ENCODE data around the gene RALGAPA1. TPM values are rescaled to one million over a fixed set of nuclear protein-coding genes. Genes with fewer than 3 reads are reported as not detected.

RALGAPA1 gene
- total and polyA plus RNA-seq, 2 experiments from 2014 or later, result 19.2 to 41.6 TPM

DNA sequence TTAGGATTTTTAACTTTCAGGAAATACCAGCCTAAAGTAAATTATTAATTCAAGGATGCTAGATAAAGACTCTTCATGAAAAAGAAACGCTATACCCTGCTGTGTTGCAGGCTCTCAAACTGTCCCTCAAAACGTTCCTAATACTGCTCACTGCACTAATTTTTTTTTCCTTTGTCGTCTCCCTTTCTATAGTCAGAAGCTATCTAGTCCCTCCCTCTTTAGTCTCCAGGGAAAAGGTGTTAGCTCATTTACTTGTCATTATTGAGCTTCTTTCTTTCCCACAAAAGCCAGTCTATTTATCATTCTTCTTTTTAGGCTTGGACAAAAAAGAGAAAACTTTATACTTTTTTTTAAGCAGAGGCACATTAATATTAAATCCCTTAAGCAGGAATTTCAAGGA, 305.4 kb downstream of the RALGAPA1 start:
- H3K9me3 ChIP-seq (ENCODE audit: low read depth), result no peaks in the 10 kb centered on the region
- no peaks in the 10 kb centered on the region for H4K20me1 ChIP-seq (ENCODE audit: insufficient read depth, poor library complexity, severe bottlenecking)
- H3K4me2 ChIP-seq, result no peak overlapping the region
- WGBS (ENCODE audit: low lambda C conversion rate, missing lambda C conversion rate), result 34% methylated on average over 3 of the region's 3 CpGs
- H2AFZ ChIP-seq, result no peak overlapping the region
- H3K27me3 ChIP-seq, result no peaks in the 10 kb centered on the region
- no peaks in the 10 kb centered on the region for H3K4me1 ChIP-seq (ENCODE audit: insufficient read depth)
- H3K27ac ChIP-seq, result no peak overlapping the region
- no peaks in the 10 kb centered on the region for H3K36me3 ChIP-seq (replicated peaks; ENCODE audit: insufficient read depth, low read depth)
- H3K4me3 ChIP-seq, result no peak overlapping the region
- DNase-seq (ENCODE audit: low spot score), result no peak
- H3K79me2 ChIP-seq, result no peaks in the 10 kb centered on the region
- H3K9me2 ChIP-seq (replicated peaks; ENCODE audit: insufficient read depth), result no peaks in the 10 kb centered on the region
- TF ChIP-seq EZH2 (IDR thresholded peaks at IDR 0.05; ENCODE audit: borderline replicate concordance), result no peak
- TF ChIP-seq EZH2phosphoT487 (IDR thresholded peaks at IDR 0.05; ENCODE audit: low read depth, severe bottlenecking, unreplicated experiment), result no peak
- no peak for TF ChIP-seq CTCF (IDR thresholded peaks at IDR 0.05; ENCODE audit: poor library complexity)

GRCh38 chr14:35499180-35499579, 309.9 kb downstream of the RALGAPA1 start:
- H3K27me3 ChIP-seq, result no peaks in the 10 kb centered on the region
- H3K27ac ChIP-seq, result no peak overlapping the region
- H2AFZ ChIP-seq, result no peak overlapping the region
- H3K4me3 ChIP-seq, result no peak overlapping the region
- no peaks in the 10 kb centered on the region for H3K36me3 ChIP-seq (replicated peaks; ENCODE audit: insufficient read depth, low read depth)
- no peaks in the 10 kb centered on the region for H3K9me3 ChIP-seq (ENCODE audit: low read depth)
- DNase-seq (ENCODE audit: low spot score), result no peak
- no peaks in the 10 kb centered on the region for H4K20me1 ChIP-seq (ENCODE audit: insufficient read depth, poor library complexity, severe bottlenecking)
- no peaks in the 10 kb centered on the region for H3K79me2 ChIP-seq
- no peaks in the 10 kb centered on the region for H3K9me2 ChIP-seq (replicated peaks; ENCODE audit: insufficient read depth)
- TF ChIP-seq EZH2phosphoT487 (IDR thresholded peaks at IDR 0.05; ENCODE audit: low read depth, severe bottlenecking, unreplicated experiment), result no peak
- no peak for TF ChIP-seq EZH2 (IDR thresholded peaks at IDR 0.05; ENCODE audit: borderline replicate concordance)
- no peak for TF ChIP-seq CTCF (IDR thresholded peaks at IDR 0.05; ENCODE audit: poor library complexity)
- H3K4me2 ChIP-seq, result no peak overlapping the region
- no peaks in the 10 kb centered on the region for H3K4me1 ChIP-seq (ENCODE audit: insufficient read depth)
- WGBS (ENCODE audit: low lambda C conversion rate, missing lambda C conversion rate), result 80% methylated on average over 2 of the region's 2 CpGs

DNA sequence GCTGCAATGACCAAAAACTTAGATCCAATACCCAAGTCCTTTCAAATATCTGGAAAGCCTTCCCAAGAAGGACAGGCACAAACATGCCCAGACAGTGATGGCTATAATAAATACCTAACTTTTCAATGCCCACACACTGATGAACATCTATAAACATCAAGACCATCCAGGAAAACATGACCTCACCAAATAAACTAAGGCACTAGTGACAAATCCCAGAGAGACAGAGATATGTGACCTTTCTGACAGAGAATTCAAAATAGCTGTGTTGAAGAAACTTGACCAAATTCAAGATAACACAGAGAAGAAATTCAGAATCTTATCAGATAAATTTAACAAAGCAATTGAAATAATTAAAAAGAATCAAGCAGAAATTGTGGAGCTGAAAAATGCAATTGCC, 313.8 kb downstream of the RALGAPA1 start:
- Histone ChIP-seq H3K36me3 (replicated peaks; ENCODE audit: insufficient read depth, low read depth) (no peaks in the 10 kb centered on the region), H3K4me1 (ENCODE audit: insufficient read depth) (no peaks in the 10 kb centered on the region), H3K27me3 (no peaks in the 10 kb centered on the region), H2AFZ (no peak overlapping the region), H3K4me3 (no peak overlapping the region), H3K9me2 (replicated peaks; ENCODE audit: insufficient read depth) (no peaks in the 10 kb centered on the region), H3K9me3 (ENCODE audit: low read depth) (no peaks in the 10 kb centered on the region), H3K27ac (no peak overlapping the region), H4K20me1 (ENCODE audit: insufficient read depth, poor library complexity, severe bottlenecking) (no peaks in the 10 kb centered on the region), H3K79me2 (no peaks in the 10 kb centered on the region), H3K4me2 (no peak overlapping the region)
- no peak for DNase-seq (ENCODE audit: low spot score)
- TF ChIP-seq EZH2 (IDR thresholded peaks at IDR 0.05; ENCODE audit: borderline replicate concordance) (no peak), CTCF (IDR thresholded peaks at IDR 0.05; ENCODE audit: poor library complexity) (no peak), EZH2phosphoT487 (IDR thresholded peaks at IDR 0.05; ENCODE audit: low read depth, severe bottlenecking, unreplicated experiment) (no peak)

GRCh38 chr14:35492569-35493014, 316.5 kb downstream of the RALGAPA1 start:
- no peak for DNase-seq (ENCODE audit: low spot score)
- Histone ChIP-seq H3K9me2 (replicated peaks; ENCODE audit: insufficient read depth) (no peaks in the 10 kb centered on the region), H3K4me1 (ENCODE audit: insufficient read depth) (no peaks in the 10 kb centered on the region), H3K4me3 (no peak overlapping the region), H3K27me3 (no peaks in the 10 kb centered on the region), H3K27ac (no peak overlapping the region), H3K4me2 (no peak overlapping the region), H4K20me1 (ENCODE audit: insufficient read depth, poor library complexity, severe bottlenecking) (no peaks in the 10 kb centered on the region), H3K36me3 (replicated peaks; ENCODE audit: insufficient read depth, low read depth) (no peaks in the 10 kb centered on the region), H3K9me3 (ENCODE audit: low read depth) (no peaks in the 10 kb centered on the region), H2AFZ (no peak overlapping the region), H3K79me2 (no peaks in the 10 kb centered on the region)
- TF ChIP-seq EZH2phosphoT487 (IDR thresholded peaks at IDR 0.05; ENCODE audit: low read depth, severe bottlenecking, unreplicated experiment) (no peak), CTCF (IDR thresholded peaks at IDR 0.05; ENCODE audit: poor library complexity) (no peak), EZH2 (IDR thresholded peaks at IDR 0.05; ENCODE audit: borderline replicate concordance) (no peak)

Measured in hepatocyte (in vitro differentiated cells).